DND-41 (cell line): Measurements from ENCODE around the gene LRP5.

Source experiments
- CTCF ChIP-seq: IDR thresholded peaks from 2 replicates; pipeline ENCODE4 v1.5.1; 2012; ENCODE audit warnings: borderline replicate concordance, low read length, moderate library complexity, mild to moderate bottlenecking; ENCODE audit not compliant: poor library complexity, severe bottlenecking; ENCODE audit errors: extremely low read depth
- EZH2 ChIP-seq: IDR thresholded peaks from 3 replicates; pipeline ENCODE4 v1.6.1; 2012; ENCODE audit warnings: borderline replicate concordance, low read depth, mild to moderate bottlenecking, moderate library complexity, low read length, inconsistent platforms; ENCODE audit not compliant: severe bottlenecking

- TF ChIP-seq CTCF, result peak; percentile 38
- no peak for TF ChIP-seq EZH2
Measured at GRCh38 chr11:68402355-68403031, 90.1 kb downstream of the LRP5 start.
